Common myeloid progenitor, CD34-positive (primary cell): ENCODE data around the gene CLMP.

Source experiments
- CTCF ChIA-PET: fragments of 350-600 bp; sonication (Branson Sonifier 250); formaldehyde crosslinking; loops from one replicate; lab custom pipeline; 2021; ENCODE audit warnings: antibody characterized with exemption; lab: Charles Lee
- POLR2A ChIA-PET: fragments of 350-600 bp; sonication (Branson Sonifier 250); formaldehyde crosslinking; loops from one replicate; lab custom pipeline; 2021; ENCODE audit warnings: antibody characterized with exemption; lab: Charles Lee
- DNase-seq, 3 donors: peaks; one replicate each; pipeline versions ENCODE4 v3.0.0 to v3.0.0-alpha.2; 2013
- H3K27ac ChIP-seq, 2 experiments: 1 replicate in 1 of 2; 2 replicates in 1 of 2; pipeline ENCODE4 v1.7.0; 2013; ENCODE audit warnings: inconsistent platforms in 2 of 2, low read length in 2 of 2, mild to moderate bottlenecking in 2 of 2, low read depth in 1 of 2, moderate library complexity in 1 of 2; ENCODE audit not compliant: severe bottlenecking in 2 of 2, insufficient read depth in 1 of 2, poor library complexity in 1 of 2
- H3K27me3 ChIP-seq, 5 experiments: replicated peaks in 2 of 5; 1 replicate in 3 of 5; 2 replicates in 2 of 5; pipeline versions ENCODE4 v1.6.1 to v1.7.0; 2013; ENCODE audit warnings: low read length in 4 of 5, mild to moderate bottlenecking in 2 of 5, moderate library complexity in 2 of 5, inconsistent platforms in 1 of 5; ENCODE audit not compliant: insufficient read depth in 5 of 5, control insufficient read depth in 4 of 5
- H3K36me3 ChIP-seq, 4 experiments: 1 replicate in 2 of 4; 2 replicates in 2 of 4; pipeline versions ENCODE4 v1.6.1 to v1.7.0; 2013; ENCODE audit warnings: low read length in 3 of 4, control low read depth in 1 of 4, mild to moderate bottlenecking in 1 of 4; ENCODE audit not compliant: control insufficient read depth in 4 of 4, insufficient read depth in 4 of 4
- H3K4me1 ChIP-seq, 4 experiments: 1 replicate in 3 of 4; 2 replicates in 1 of 4; pipeline versions ENCODE4 v1.6.1 to v1.7.1; 2013; ENCODE audit warnings: low read length in 3 of 4, mild to moderate bottlenecking in 3 of 4, control low read depth in 1 of 4, inconsistent platforms in 1 of 4, moderate library complexity in 1 of 4; ENCODE audit not compliant: control insufficient read depth in 4 of 4, insufficient read depth in 4 of 4; ENCODE audit errors: control extremely low read depth in 1 of 4
- H3K4me3 ChIP-seq, 7 experiments: 1 replicate in 4 of 7; 2 replicates in 3 of 7; pipeline versions ENCODE4 v1.5.1 to v1.7.0; 2013; ENCODE audit warnings: mild to moderate bottlenecking in 7 of 7, low read length in 6 of 7, moderate library complexity in 6 of 7, inconsistent platforms in 2 of 7, low read depth in 2 of 7, control low read depth in 1 of 7; ENCODE audit not compliant: insufficient read depth in 4 of 7, control insufficient read depth in 1 of 7; ENCODE audit errors: extremely low read depth in 1 of 7
- H3K9me3 ChIP-seq, 5 experiments: 1 replicate in 4 of 5; 2 replicates in 1 of 5; pipeline versions ENCODE4 v1.6.1 to v1.7.1; 2013; ENCODE audit warnings: low read length in 4 of 5, mild to moderate bottlenecking in 2 of 5, inconsistent platforms in 1 of 5, low read depth in 1 of 5, moderate library complexity in 1 of 5; ENCODE audit not compliant: control insufficient read depth in 4 of 5, insufficient read depth in 2 of 5; ENCODE audit errors: control extremely low read depth in 1 of 5
- WGBS: methylation state at CpG from one replicate; pipeline ENCODE4 v1.1.5; 2013; ENCODE audit not compliant: insufficient coverage; 5-methylcytosine and 5-hydroxymethylcytosine counted together

Gene CLMP

DNA sequence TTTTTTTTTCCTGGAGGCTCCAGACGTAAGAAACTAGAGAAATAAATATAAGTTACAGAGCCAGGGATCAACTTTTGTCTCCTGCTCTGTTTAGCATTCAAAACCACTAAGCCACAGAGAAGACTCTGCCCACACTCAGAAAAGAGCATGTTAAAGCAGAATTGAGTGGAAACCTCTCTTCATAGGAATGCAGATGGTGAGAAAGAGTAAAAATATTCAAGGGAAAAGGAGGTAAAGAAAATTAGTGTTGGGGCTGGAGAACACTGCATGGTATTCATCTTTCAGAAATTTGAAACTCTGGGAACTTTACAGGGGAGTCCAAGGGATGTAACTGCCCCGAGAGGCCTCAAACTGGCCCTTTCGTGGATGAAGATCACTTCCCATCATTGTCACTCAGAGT is 65.1 kb downstream of the CLMP start:
- no peaks in the 10 kb centered on the region for H3K4me1 ChIP-seq
- H3K36me3 ChIP-seq: no peaks in the 10 kb centered on the region
- no peak for DNase-seq
- no peak overlapping the region for H3K4me3 ChIP-seq
- no peak overlapping the region for H3K27ac ChIP-seq
- CTCF ChIA-PET: no interaction called here
- no peaks in the 10 kb centered on the region for H3K9me3 ChIP-seq
- 95% methylated on average over 2 of the region's 3 CpGs for whole genome bisulfite sequencing
- POLR2A ChIA-PET: interaction anchor here (0.6 kb wide), 2 partner anchors 23 to 120 kb away, joined by 3 read pairs; no protein-coding TSS in a partner anchor
- H3K27me3 ChIP-seq: no peaks in the 10 kb centered on the region

DNA sequence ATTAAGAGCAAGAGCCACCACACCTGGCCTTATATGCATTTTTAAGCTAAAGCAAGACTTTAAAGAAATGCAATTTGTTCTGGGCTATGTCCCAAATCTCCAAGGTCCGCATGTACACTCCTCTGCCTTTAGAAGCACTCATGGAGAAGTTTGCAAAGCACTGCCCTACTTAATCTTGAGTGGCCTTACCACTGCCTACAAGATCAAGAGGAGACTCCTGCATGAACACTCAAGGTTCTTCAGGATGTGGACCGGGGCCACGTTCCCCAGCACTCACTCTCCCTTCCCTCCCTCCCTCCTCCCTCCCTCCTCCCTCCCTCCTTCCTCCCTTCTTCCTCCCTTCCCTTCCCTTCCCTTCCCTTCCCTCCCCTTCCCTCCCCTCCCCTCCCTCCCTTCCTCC is 69.9 kb downstream of the CLMP start:
- H3K36me3 ChIP-seq: no peaks in the 10 kb centered on the region
- H3K27me3 ChIP-seq: no peaks in the 10 kb centered on the region
- H3K4me3 ChIP-seq: no peak overlapping the region
- H3K27ac ChIP-seq: no peak overlapping the region
- no peak for DNase-seq
- no peaks in the 10 kb centered on the region for H3K9me3 ChIP-seq
- ChIA-PET CTCF (no interaction called here), POLR2A (no interaction called here)
- 90% methylated on average over 1 of the region's 3 CpGs for WGBS
- H3K4me1 ChIP-seq: peaks cover 0 to 3% (median 0%) of the 10 kb centered on the region in 4 experiments

- CTCF ChIA-PET: interaction anchor here (1.7 to 2.7 kb wide), 2 partner anchors 12 to 124 kb away, joined by 8 to 9 read pairs; no protein-coding TSS in a partner anchor
- no peaks in the 10 kb centered on the region for H3K36me3 ChIP-seq
- peaks cover 0 to 7% (median 2%) of the 10 kb centered on the region in 4 experiments for H3K4me1 ChIP-seq
- 98% methylated on average over 5 of the region's 7 CpGs for WGBS
- no peak overlapping the region for H3K4me3 ChIP-seq
- POLR2A ChIA-PET: interaction anchor here (0.7 kb wide), 1 partner anchor 60 kb away, joined by 3 read pairs; no protein-coding TSS in a partner anchor
- H3K27ac ChIP-seq: no peak overlapping the region
- DNase-seq: no peak
- no peaks in the 10 kb centered on the region for H3K27me3 ChIP-seq
- no peaks in the 10 kb centered on the region for H3K9me3 ChIP-seq
Observed at GRCh38 chr11:123122852-123123251, 72.2 kb downstream of the CLMP start.

GRCh38 chr11:123122341-123122740 is 72.7 kb downstream of the CLMP start:
- 91% methylated on average over 8 of the region's 8 CpGs for WGBS
- H3K4me3 ChIP-seq: no peak overlapping the region
- POLR2A ChIA-PET: interaction anchor here (0.7 kb wide), 1 partner anchor 60 kb away, joined by 3 read pairs; no protein-coding TSS in a partner anchor

DNA sequence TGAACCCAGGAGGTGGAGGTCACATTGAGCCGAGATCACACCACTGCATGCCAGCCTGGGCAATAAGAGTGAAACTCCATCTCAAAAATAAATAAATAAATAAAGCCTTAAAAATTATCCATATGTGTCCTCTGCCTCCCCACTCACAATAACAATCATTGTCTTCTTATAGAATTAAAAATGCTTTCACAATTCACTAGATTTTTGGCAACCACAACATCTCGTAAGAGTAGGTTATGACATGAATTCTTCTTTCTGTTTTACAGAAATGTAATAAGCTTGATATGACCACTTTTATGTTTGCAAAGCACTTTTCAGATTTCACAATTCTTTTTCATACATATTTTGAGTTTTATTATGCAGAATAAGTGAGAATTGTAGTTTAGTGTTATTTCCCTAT is 78.6 kb downstream of the CLMP start:
- Histone ChIP-seq H3K27me3 (no peaks in the 10 kb centered on the region), H3K4me3 (no peak overlapping the region), H3K4me1 (peaks cover 0 to 5% (median 2%) of the 10 kb centered on the region in 4 experiments), H3K27ac (no peak overlapping the region), H3K36me3 (no peaks in the 10 kb centered on the region), H3K9me3 (peaks cover 0 to 7% (median 4%) of the 10 kb centered on the region in 5 experiments)
- POLR2A ChIA-PET: no interaction called here
- no CpG with 5 or more reads among the region's 2 CpGs for WGBS
- DNase-seq: no peak
- CTCF ChIA-PET: interaction anchor here (1.5 to 1.8 kb wide), 2 partner anchors 12 to 122 kb away, joined by 4 to 6 read pairs; no protein-coding TSS in a partner anchor

More at GRCh38 chr11:123122341-123122740, 72.7 kb downstream of the CLMP start:
- H3K9me3 ChIP-seq: no peaks in the 10 kb centered on the region
- CTCF ChIA-PET: interaction anchor here (1.7 to 2.7 kb wide), 2 partner anchors 12 to 124 kb away, joined by 8 to 9 read pairs; no protein-coding TSS in a partner anchor
- no peak for DNase-seq
- no peaks in the 10 kb centered on the region for H3K36me3 ChIP-seq
- H3K27ac ChIP-seq: no peak overlapping the region
- H3K4me1 ChIP-seq: peaks cover 0 to 7% (median 2%) of the 10 kb centered on the region in 4 experiments
- no peaks in the 10 kb centered on the region for H3K27me3 ChIP-seq

- Histone ChIP-seq H3K4me1 (no peaks in the 10 kb centered on the region), H3K36me3 (no peaks in the 10 kb centered on the region), H3K27ac (no peak overlapping the region), H3K27me3 (no peaks in the 10 kb centered on the region), H3K9me3 (peaks cover 0 to 7% (median 4%) of the 10 kb centered on the region in 5 experiments), H3K4me3 (no peak overlapping the region)
- peak; percentile 25 to 57 (median 43) for DNase-seq
- WGBS: 33% methylated on average over 1 of the region's 4 CpGs
- POLR2A ChIA-PET: no interaction called here
- CTCF ChIA-PET: interaction anchor here (0.9 to 6.1 kb wide), 20 partner anchors 9 to 151 kb away, joined by 3 to 119 read pairs (median 5); no protein-coding TSS in a partner anchor
Observed at GRCh38 chr11:123111465-123111864, 83.6 kb downstream of the CLMP start.

GRCh38 chr11:123110397-123110796 is 84.7 kb downstream of the CLMP start:
- H3K4me1 ChIP-seq: no peaks in the 10 kb centered on the region
- no peak overlapping the region for H3K27ac ChIP-seq
- 85% methylated on average over 6 of the region's 8 CpGs for WGBS
- ChIA-PET POLR2A (interaction anchor here (0.7 kb wide), 1 partner anchor 350 kb away, joined by 3 read pairs; no protein-coding TSS in a partner anchor), CTCF (interaction anchor here (0.7 to 6.1 kb wide), 24 partner anchors 7 to 374 kb away, joined by 3 to 119 read pairs (median 4); no protein-coding TSS in a partner anchor)
- H3K27me3 ChIP-seq: no peaks in the 10 kb centered on the region
- no peaks in the 10 kb centered on the region for H3K9me3 ChIP-seq
- no peaks in the 10 kb centered on the region for H3K36me3 ChIP-seq
- H3K4me3 ChIP-seq: no peak overlapping the region
- no peak for DNase-seq
